Adipocyte (in vitro differentiated cells): ENCODE measurements around the gene MYH6.
"Not testable (repeated sequence)": the region's sequence is repeated elsewhere in the genome, so short reads cannot be mapped to it uniquely, and the experiment has no call there.

Experiments used
- DNase-seq: peaks from one replicate; pipeline ENCODE4 v3.0.0-alpha.2; 2015; ENCODE audit warnings: low read depth
- H3K27me3 ChIP-seq: replicated peaks from 2 replicates; pipeline ENCODE4 v1.7.0; 2013; ENCODE audit warnings: mild to moderate bottlenecking, low read length, moderate library complexity; ENCODE audit not compliant: control insufficient read depth, insufficient read depth
- H3K36me3 ChIP-seq: 2 replicates; pipeline ENCODE4 v1.7.0; 2013; ENCODE audit warnings: low read length, mild to moderate bottlenecking, moderate library complexity; ENCODE audit not compliant: control insufficient read depth, insufficient read depth, severe bottlenecking
- H3K4me1 ChIP-seq: 2 replicates; pipeline ENCODE4 v1.7.0; 2013; ENCODE audit warnings: mild to moderate bottlenecking, low read length, moderate library complexity; ENCODE audit not compliant: control insufficient read depth, insufficient read depth
- H3K4me3 ChIP-seq: 2 replicates; pipeline ENCODE4 v1.7.0; 2013; ENCODE audit warnings: mild to moderate bottlenecking, low read length, moderate library complexity
- H3K9ac ChIP-seq: 2 replicates; pipeline ENCODE4 v1.7.0; 2013; ENCODE audit warnings: mild to moderate bottlenecking, low read length, moderate library complexity
- H3K9me3 ChIP-seq: 2 replicates; pipeline ENCODE4 v1.7.0; 2013; ENCODE audit warnings: mild to moderate bottlenecking, low read length, moderate library complexity; ENCODE audit not compliant: control insufficient read depth

The MYH6 gene

GRCh38 chr14:23407516-23408306 lies at the start of gene MYH6:
TSS of gene MYH6 (minus strand) at chr14:23408273. CDS start at chr14:23407223, 1,050 bp downstream.
- no peak for DNase-seq
- Histone ChIP-seq H3K9me3 (no peaks in the 10 kb centered on the region), H3K4me1 (no peaks in the 10 kb centered on the region), H3K4me3 (no peak within 1 kb of the TSS), H3K27me3 (peaks cover 50% of the 10 kb centered on the region), H3K36me3 (no peaks in the 10 kb centered on the region), H3K9ac (no peak within 1 kb of the TSS)

- not testable (repeated sequence) for H3K4me3 ChIP-seq, H3K4me1 ChIP-seq, H3K36me3 ChIP-seq, H3K9ac ChIP-seq, H3K9me3 ChIP-seq
- DNase-seq: peak; percentile 9
- H3K27me3 ChIP-seq: peaks cover 36% of the 10 kb centered on the region
These were observed 49.0 kb upstream of the MYH6 start for GRCh38 chr14:23456883-23457586.

GRCh38 chr14:23454445-23454856 lies 46.4 kb upstream of the MYH6 start:
- H3K27me3 ChIP-seq: peaks cover 45% of the 10 kb centered on the region
- H3K9me3 ChIP-seq: peaks cover 7% of the 10 kb centered on the region
- H3K9ac ChIP-seq: no peak overlapping the region
- DNase-seq: no peak
- H3K4me1 ChIP-seq: no peaks in the 10 kb centered on the region
- no peak overlapping the region for H3K4me3 ChIP-seq
- H3K36me3 ChIP-seq: no peaks in the 10 kb centered on the region

- no peaks in the 10 kb centered on the region for H3K36me3 ChIP-seq
- H3K4me1 ChIP-seq: no peaks in the 10 kb centered on the region
- DNase-seq: no peak
- peaks cover 46% of the 10 kb centered on the region for H3K27me3 ChIP-seq
- H3K9me3 ChIP-seq: peaks cover 7% of the 10 kb centered on the region
- no peak overlapping the region for H3K9ac ChIP-seq
- H3K4me3 ChIP-seq: no peak overlapping the region
These were observed 44.2 kb upstream of the MYH6 start for GRCh38 chr14:23452237-23452636.

GRCh38 chr14:23450379-23450778 lies 42.3 kb upstream of the MYH6 start:
- no peak overlapping the region for H3K9ac ChIP-seq
- H3K27me3 ChIP-seq: peaks cover 46% of the 10 kb centered on the region
- H3K4me3 ChIP-seq: no peak overlapping the region
- DNase-seq: no peak
- H3K4me1 ChIP-seq: no peaks in the 10 kb centered on the region
- no peaks in the 10 kb centered on the region for H3K36me3 ChIP-seq
- H3K9me3 ChIP-seq: peaks cover 7% of the 10 kb centered on the region

- H3K4me3 ChIP-seq: no peak overlapping the region
- no peak overlapping the region for H3K9ac ChIP-seq
- H3K36me3 ChIP-seq: no peaks in the 10 kb centered on the region
These were observed 41.2 kb upstream of the MYH6 start for GRCh38 chr14:23449314-23449713.

GRCh38 chr14:23447361-23448350 lies 39.6 kb upstream of the MYH6 start:
- peaks cover 43% of the 10 kb centered on the region for H3K27me3 ChIP-seq

More at GRCh38 chr14:23449314-23449713, 41.2 kb upstream of the MYH6 start:
- H3K9me3 ChIP-seq: peaks cover 7% of the 10 kb centered on the region
- no peak for DNase-seq
- H3K4me1 ChIP-seq: no peaks in the 10 kb centered on the region
- H3K27me3 ChIP-seq: peaks cover 42% of the 10 kb centered on the region

GRCh38 chr14:23446291-23446851 lies 38.3 kb upstream of the MYH6 start:
- Histone ChIP-seq H3K36me3 (no peaks in the 10 kb centered on the region), H3K27me3 (peaks cover 40% of the 10 kb centered on the region), H3K9me3 (no peaks in the 10 kb centered on the region), H3K4me1 (no peaks in the 10 kb centered on the region), H3K4me3 (no peak overlapping the region), H3K9ac (no peak overlapping the region)
- peak; percentile 45 for DNase-seq

More at GRCh38 chr14:23447361-23448350, 39.6 kb upstream of the MYH6 start:
- H3K9ac ChIP-seq: no peak overlapping the region
- no peak for DNase-seq
- no peaks in the 10 kb centered on the region for H3K4me1 ChIP-seq
- no peaks in the 10 kb centered on the region for H3K36me3 ChIP-seq
- H3K4me3 ChIP-seq: no peak overlapping the region
- H3K9me3 ChIP-seq: peaks cover 7% of the 10 kb centered on the region

GRCh38 chr14:23445773-23446172 lies 37.7 kb upstream of the MYH6 start:
- Histone ChIP-seq H3K9ac (no peak overlapping the region), H3K4me1 (no peaks in the 10 kb centered on the region), H3K27me3 (peaks cover 36% of the 10 kb centered on the region), H3K4me3 (no peak overlapping the region), H3K9me3 (no peaks in the 10 kb centered on the region), H3K36me3 (no peaks in the 10 kb centered on the region)
- DNase-seq: no peak

GRCh38 chr14:23444314-23444713 lies 36.2 kb upstream of the MYH6 start:
- H3K36me3 ChIP-seq: no peaks in the 10 kb centered on the region
- no peaks in the 10 kb centered on the region for H3K4me1 ChIP-seq
- no peaks in the 10 kb centered on the region for H3K9me3 ChIP-seq
- DNase-seq: no peak
- no peak overlapping the region for H3K4me3 ChIP-seq
- peaks cover 35% of the 10 kb centered on the region for H3K27me3 ChIP-seq
- H3K9ac ChIP-seq: no peak overlapping the region
